Epithelial cell of esophagus (primary cell): Measurements from ENCODE around the gene SUGCT.

Source experiments
- DNase-seq: peaks from one replicate; pipeline ENCODE4 v3.0.0; 2010; ENCODE audit warnings: low read depth
- H3K4me3 ChIP-seq: 2 replicates; pipeline ENCODE4 v1.5.1; 2011; ENCODE audit warnings: mild to moderate bottlenecking, low read length, control low read depth
- TF ChIP-seq, protein P1 (sequence below): IDR thresholded peaks from 2 replicates; pipeline ENCODE4 v1.5.1; 2011; ENCODE audit warnings: low read depth, mild to moderate bottlenecking, low read length, control low read depth, inconsistent platforms; ENCODE audit not compliant: insufficient read depth; ENCODE audit errors: missing control alignments

SUGCT gene

DNA sequence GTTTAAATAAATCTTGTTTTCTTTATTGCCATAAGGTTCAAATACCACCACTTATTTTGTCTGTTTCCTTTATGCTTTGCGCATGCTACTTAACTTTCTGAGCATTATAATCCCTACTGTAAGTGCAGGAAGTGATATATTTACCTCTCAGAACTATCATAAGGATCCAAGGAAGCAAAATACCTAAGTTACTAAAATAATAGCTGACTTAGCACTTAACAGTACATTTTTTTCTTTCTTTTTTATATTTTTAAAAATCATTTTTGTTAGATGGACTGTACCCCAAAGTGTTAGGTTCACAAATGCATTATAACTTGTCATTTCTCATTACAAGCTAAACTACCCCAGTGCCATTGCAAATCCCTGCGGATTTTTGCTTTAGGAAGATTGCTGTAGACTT lies 663.8 kb downstream of the SUGCT start:
- no peak for DNase-seq
- H3K4me3 ChIP-seq, result no peak overlapping the region
- TF ChIP-seq, protein P1, sequence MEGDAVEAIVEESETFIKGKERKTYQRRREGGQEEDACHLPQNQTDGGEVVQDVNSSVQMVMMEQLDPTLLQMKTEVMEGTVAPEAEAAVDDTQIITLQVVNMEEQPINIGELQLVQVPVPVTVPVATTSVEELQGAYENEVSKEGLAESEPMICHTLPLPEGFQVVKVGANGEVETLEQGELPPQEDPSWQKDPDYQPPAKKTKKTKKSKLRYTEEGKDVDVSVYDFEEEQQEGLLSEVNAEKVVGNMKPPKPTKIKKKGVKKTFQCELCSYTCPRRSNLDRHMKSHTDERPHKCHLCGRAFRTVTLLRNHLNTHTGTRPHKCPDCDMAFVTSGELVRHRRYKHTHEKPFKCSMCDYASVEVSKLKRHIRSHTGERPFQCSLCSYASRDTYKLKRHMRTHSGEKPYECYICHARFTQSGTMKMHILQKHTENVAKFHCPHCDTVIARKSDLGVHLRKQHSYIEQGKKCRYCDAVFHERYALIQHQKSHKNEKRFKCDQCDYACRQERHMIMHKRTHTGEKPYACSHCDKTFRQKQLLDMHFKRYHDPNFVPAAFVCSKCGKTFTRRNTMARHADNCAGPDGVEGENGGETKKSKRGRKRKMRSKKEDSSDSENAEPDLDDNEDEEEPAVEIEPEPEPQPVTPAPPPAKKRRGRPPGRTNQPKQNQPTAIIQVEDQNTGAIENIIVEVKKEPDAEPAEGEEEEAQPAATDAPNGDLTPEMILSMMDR, result no peak

DNA sequence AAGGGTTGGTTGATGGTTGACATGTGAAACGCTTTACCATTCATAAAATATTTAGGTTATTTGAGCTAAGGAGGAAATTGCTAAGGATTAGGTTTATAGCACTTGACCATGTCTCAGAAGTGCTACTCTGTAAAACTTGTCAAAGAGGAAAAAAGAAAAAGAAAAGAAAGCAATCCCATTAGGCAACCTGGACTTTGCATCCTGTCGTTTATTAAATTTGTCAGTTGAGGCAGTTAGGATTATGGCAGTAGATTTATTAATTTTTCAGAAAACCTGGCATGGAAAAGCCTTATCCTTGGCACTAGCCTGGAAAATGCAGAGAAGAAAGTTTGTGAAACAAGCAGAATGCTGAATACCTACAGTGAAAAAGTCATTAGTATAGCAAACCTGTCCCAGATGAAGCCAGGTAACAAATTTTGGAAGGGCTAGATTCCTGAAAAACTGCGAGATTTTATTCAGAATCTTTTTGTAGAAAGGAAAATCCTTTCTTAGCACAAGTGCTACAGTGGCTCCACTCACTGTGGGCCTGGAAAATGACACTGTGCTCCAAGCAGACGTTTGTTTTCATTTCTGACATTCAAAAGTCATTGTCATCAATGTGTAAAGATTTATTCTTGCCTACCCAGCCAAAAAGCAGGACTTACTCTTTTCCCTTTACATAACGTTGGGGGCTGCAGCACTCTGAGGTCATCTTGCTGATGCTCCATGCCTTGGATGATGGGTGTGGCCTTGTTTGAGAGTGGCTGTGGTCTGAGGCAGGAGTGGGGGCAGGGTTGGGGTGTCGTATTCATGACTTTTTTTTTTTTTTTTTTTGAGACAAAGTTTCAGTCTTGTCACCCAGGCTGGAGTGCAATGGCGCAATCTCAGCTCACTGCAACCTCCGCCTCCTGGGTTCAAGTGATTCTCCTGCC lies 664.9 kb downstream of the SUGCT start:
- TF ChIP-seq, protein P1, result no peak
- no peak for DNase-seq
- no peak overlapping the region for H3K4me3 ChIP-seq

DNA sequence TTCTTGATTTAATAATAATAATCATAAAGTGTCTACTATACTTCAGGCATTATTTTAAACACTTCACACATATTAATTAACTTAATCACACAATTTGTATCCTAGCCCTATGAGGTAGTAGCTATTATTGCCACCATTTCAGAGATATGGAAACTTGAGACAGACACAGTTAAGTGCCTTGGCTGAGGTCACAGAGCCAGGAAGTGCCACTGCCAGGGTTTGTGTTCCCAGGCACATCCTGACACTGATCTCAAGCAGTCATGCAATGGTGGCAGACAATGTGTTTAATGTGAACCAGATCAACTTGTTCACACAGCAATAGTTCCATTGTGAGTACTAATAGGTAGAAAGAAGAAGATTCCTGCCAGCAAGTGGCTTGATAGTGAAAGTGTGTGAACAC lies 666.0 kb downstream of the SUGCT start:
- no peak overlapping the region for H3K4me3 ChIP-seq
- TF ChIP-seq, protein P1, result no peak
- no peak for DNase-seq

DNA sequence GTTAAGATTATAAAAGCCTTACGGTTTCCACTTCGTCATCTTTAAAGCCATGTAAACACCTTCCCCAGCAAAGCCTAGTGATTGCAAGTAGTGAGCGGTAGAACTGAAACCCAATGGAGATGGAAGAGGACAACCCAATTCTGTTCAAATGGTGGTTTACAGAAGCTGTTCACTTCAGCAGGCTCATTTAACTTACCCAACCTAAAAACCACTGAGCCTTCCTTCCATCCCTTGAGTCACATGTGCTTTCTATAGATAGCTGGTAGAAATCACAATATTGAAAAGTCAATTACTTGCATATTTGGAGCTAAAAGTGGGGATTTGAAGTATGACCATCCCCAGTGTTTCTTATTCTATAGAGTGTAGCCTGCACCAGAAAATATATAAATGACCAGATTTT lies 667.7 kb downstream of the SUGCT start:
- TF ChIP-seq, protein P1, result no peak
- no peak overlapping the region for H3K4me3 ChIP-seq

DNA sequence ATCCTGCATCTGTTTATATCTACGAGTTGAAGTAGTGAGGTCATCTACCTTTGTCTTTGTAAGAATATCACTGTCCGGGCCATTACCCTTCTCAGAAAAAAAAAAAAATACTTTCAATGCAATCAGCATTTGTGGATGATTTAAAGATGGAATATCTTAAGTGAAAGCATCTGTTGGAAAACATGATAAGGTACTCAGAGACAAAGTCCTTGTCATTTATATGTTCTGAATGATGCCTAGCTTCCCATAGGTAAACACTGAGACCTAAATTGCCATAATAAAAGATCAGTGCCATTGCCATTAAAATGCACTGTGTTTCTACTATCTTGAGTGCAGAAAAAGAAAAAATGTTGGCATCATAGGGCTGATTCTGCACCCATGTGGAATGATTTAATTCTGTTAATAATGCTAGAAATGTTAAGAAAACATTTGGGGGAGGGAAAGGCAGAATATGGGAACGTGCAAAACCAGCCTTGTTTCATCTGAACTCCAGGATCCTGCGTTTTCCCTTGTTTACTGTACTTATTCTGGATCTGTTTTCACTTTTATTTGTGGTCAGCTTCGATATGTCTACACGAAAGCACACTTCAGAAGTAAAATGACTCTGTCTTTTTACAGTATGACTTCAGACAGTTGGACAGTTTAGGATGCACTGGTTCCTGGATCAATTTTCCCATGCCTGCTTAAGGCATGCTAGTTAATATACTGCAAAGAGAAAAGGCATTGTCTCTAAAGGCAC lies 669.8 kb downstream of the SUGCT start:
- no peak for DNase-seq
- H3K4me3 ChIP-seq, result no peak overlapping the region

More for the DNA sequence above, 667.7 kb downstream of the SUGCT start:
- DNase-seq, result peak; percentile 13

DNA sequence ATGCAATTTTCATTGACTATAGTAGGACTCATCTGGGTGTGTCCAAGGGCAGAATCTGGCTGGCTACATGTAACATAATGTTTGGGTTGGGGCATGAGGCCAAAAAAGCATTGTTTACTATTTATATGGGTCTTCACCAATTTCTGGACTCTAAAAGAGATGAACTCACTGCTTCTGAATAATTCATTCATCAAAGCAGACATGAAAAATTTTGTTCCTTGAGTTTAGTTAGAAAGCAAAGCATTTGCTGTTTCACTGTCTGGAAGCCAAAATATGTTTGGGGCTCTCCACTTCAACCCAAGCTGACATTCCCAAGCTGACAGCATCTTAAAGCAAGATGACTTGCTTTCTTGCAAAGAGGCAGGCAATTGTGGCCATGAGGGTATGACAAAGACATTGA lies 670.6 kb downstream of the SUGCT start:
- H3K4me3 ChIP-seq, result no peak overlapping the region
- TF ChIP-seq, protein P1, result no peak
- DNase-seq, result no peak

More for the DNA sequence above, 669.8 kb downstream of the SUGCT start:
- TF ChIP-seq, protein P1, result no peak
